ENCODE data around the gene CAMTA1.

Gene CAMTA1

DNA sequence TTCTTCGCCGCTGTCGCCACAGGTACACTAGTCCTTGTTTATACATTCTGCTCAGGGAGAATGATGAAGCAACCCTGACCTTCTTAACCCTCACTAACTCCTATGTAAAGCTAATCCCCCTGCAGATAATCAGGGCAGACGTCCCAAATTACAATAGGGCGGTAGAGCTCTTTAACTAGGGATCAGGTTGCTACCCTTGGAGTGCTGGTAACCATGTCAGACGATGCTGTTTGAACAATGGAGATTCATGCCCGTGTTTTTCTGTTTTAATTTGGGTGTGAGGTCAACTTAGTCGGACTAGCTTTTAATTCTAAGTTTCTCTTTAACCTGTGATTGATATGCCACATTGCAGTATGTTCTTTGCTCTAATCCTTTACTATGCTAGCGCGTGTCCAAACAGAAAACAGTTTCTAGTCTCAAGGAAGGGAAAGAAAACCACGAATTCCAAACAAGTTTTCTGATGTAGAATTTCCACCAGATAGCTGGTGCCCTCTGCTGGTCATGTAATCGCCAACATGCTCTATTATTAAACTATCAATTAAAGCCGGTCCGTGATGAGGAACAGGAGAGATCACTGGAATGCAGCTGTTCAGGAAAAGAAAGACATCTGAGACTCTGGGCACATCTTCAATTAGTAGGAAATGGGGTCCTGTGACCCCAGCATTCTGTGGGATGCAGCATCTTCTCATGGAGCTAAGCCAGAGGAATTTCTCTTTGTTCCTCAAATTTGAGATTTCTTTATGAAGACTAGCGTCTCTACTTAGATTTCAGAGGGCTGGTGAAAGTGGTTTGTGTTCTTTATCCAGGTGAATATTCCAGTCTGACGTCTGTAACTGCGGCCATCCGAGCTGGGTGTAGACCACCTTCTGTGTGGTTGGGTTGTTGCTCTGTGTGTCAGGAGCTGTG is 967.5 kb downstream of the CAMTA1 start:
- H3K4me3 ChIP-seq (ENCODE audit: low read depth, low read length): no peak overlapping the region
- peaks cover 10 to 30% of the 10 kb centered on the region in 2 experiments; a peak in 2 of 3 replicates for H3K36me3 ChIP-seq (ENCODE audit: control insufficient read depth in 2 of 2, insufficient read depth in 1 of 2, low read length in 2 of 2)
- H3K4me1 ChIP-seq (ENCODE audit: control insufficient read depth, insufficient read depth, low read length): no peaks in the 10 kb centered on the region
- ChIA-PET POLR2A (interaction anchor here (0.6 to 1.7 kb wide), 3 partner anchors 84 to 264 kb away, joined by 3 to 8 read pairs (median 3); no protein-coding TSS in a partner anchor), CTCF (interaction anchor here (0.5 to 11.5 kb wide), 43 partner anchors 12 to 984 kb away, joined by 3 to 519 read pairs (median 4); no protein-coding TSS in a partner anchor)
- no peaks in the 10 kb centered on the region for H3K9me3 ChIP-seq (ENCODE audit: control insufficient read depth, insufficient read depth, low read depth, low read length)
- H3K27ac ChIP-seq (ENCODE audit: extremely low read depth, low read depth, low read length): no peak overlapping the region
- TF ChIP-seq ZNF239 (tag by site-specific recombination; IDR thresholded peaks at IDR 0.05) (no peak), BCL11A (tag by site-specific recombination; IDR thresholded peaks at IDR 0.05; ENCODE audit: low read depth) (0 out of 2 replicates have a peak, but pooled peaks have one; percentile 51), BCL11B (tag by site-specific recombination; IDR thresholded peaks at IDR 0.05; ENCODE audit: low read depth) (no peak), ZNF830 (tag by site-specific recombination; IDR thresholded peaks at IDR 0.05; ENCODE audit: low read depth) (no peak), PBX3 (CRISPR knock-in tag; IDR thresholded peaks at IDR 0.05) (no peak), ZNF132 (tag by site-specific recombination; IDR thresholded peaks at IDR 0.05; ENCODE audit: borderline replicate concordance) (no peak), REPIN1 (tag by site-specific recombination; IDR thresholded peaks at IDR 0.05; ENCODE audit: low read depth) (no peak), HOXA7 (CRISPR knock-in tag; IDR thresholded peaks at IDR 0.05; ENCODE audit: borderline replicate concordance) (no peak), ZNF623 (tag by site-specific recombination; IDR thresholded peaks at IDR 0.05) (no peak), ZNF768 (tag by site-specific recombination; IDR thresholded peaks at IDR 0.05) (no peak), ZNF391 (tag by site-specific recombination; IDR thresholded peaks at IDR 0.05; ENCODE audit: borderline replicate concordance, low read depth) (no peak), ZNF501 (tag by site-specific recombination; IDR thresholded peaks at IDR 0.05) (peak; percentile 57; the same call in 1 of the 2 replicates), ZNF324 (tag by site-specific recombination; IDR thresholded peaks at IDR 0.05) (no peak), SALL2 (tag by site-specific recombination; IDR thresholded peaks at IDR 0.05; ENCODE audit: borderline replicate concordance) (no peak), MYNN (tag by site-specific recombination; IDR thresholded peaks at IDR 0.05; ENCODE audit: borderline replicate concordance) (no peak), IKZF3 (tag by site-specific recombination; IDR thresholded peaks at IDR 0.05) (0 out of 2 replicates have a peak, but pooled peaks have one; percentile 27), ZNF394 (tag by site-specific recombination; IDR thresholded peaks at IDR 0.05; ENCODE audit: borderline replicate concordance) (peak; percentile 41; the same call in 1 of the 2 replicates), ZNF639 (tag by site-specific recombination; IDR thresholded peaks at IDR 0.05) (no peak), GFI1B (tag by site-specific recombination; IDR thresholded peaks at IDR 0.05) (0 out of 2 replicates have a peak, but pooled peaks have one; percentile 7), ZNF157 (tag by site-specific recombination; IDR thresholded peaks at IDR 0.05) (no peak), PRDM1 (tag by site-specific recombination; IDR thresholded peaks at IDR 0.05) (peak; percentile 36; the same call in 1 of the 2 replicates), ZNF202 (tag by site-specific recombination; IDR thresholded peaks at IDR 0.05; ENCODE audit: borderline replicate concordance) (no peak), ZNF670 (tag by site-specific recombination; IDR thresholded peaks at IDR 0.05; ENCODE audit: low read depth) (no peak), PATZ1 (tag by site-specific recombination; IDR thresholded peaks at IDR 0.05) (no peak), ZNF701 (tag by site-specific recombination; IDR thresholded peaks at IDR 0.05) (no peak), ZBTB44 (tag by site-specific recombination; IDR thresholded peaks at IDR 0.05) (no peak), ZNF19 (tag by site-specific recombination; IDR thresholded peaks at IDR 0.05; ENCODE audit: low read depth) (no peak), ZNF596 (tag by site-specific recombination; IDR thresholded peaks at IDR 0.05) (no peak), ZNF530 (tag by site-specific recombination; IDR thresholded peaks at IDR 0.05; ENCODE audit: low read depth) (no peak)
- TF ChIP-seq, protein P1, sequence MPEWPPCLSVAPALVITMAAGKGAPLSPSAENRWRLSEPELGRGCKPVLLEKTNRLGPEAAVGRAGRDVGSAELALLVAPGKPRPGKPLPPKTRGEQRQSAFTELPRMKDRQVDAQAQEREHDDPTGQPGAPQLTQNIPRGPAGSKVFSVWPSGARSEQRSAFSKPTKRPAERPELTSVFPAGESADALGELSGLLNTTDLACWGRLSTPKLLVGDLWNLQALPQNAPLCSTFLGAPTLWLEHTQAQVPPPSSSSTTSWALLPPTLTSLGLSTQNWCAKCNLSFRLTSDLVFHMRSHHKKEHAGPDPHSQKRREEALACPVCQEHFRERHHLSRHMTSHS (tag by site-specific recombination; IDR thresholded peaks at IDR 0.05): no peak

Measured in HEK293 (cell line).